Measurements from ENCODE around the gene SF3B4.

GRCh38 chr1:149887456-149888246 is 40.0 kb downstream of the SF3B4 start:
- TF ChIP-seq CTCF (IDR thresholded peaks at IDR 0.05) (peak in 2 of 4 experiments; percentile 7 to 55), POLR2AphosphoS5 (IDR thresholded peaks at IDR 0.05) (peak; percentile 95)
